Choroid plexus epithelial cell (primary cell): ENCODE data around the gene FYCO1.

Source experiments
- DNase-seq: peaks from one replicate; pipeline ENCODE4 v3.0.0-alpha.2; 2010; ENCODE audit warnings: low read depth
- H3K4me3 ChIP-seq: 2 replicates; pipeline ENCODE4 v1.5.1; 2011; ENCODE audit warnings: low read depth, mild to moderate bottlenecking, control low read depth, low read length, moderate library complexity
- TF ChIP-seq, protein P1 (sequence below): conservative IDR thresholded peaks from 2 replicates; pipeline ENCODE4 v1.5.1; 2011; ENCODE audit warnings: low read depth, mild to moderate bottlenecking, control low read depth, inconsistent platforms, low read length, moderate library complexity

FYCO1 gene

GRCh38 chr3:45880725-45881077, 114.9 kb downstream of the FYCO1 start:
- H3K4me3 ChIP-seq, result no peak overlapping the region
- TF ChIP-seq, protein P1, sequence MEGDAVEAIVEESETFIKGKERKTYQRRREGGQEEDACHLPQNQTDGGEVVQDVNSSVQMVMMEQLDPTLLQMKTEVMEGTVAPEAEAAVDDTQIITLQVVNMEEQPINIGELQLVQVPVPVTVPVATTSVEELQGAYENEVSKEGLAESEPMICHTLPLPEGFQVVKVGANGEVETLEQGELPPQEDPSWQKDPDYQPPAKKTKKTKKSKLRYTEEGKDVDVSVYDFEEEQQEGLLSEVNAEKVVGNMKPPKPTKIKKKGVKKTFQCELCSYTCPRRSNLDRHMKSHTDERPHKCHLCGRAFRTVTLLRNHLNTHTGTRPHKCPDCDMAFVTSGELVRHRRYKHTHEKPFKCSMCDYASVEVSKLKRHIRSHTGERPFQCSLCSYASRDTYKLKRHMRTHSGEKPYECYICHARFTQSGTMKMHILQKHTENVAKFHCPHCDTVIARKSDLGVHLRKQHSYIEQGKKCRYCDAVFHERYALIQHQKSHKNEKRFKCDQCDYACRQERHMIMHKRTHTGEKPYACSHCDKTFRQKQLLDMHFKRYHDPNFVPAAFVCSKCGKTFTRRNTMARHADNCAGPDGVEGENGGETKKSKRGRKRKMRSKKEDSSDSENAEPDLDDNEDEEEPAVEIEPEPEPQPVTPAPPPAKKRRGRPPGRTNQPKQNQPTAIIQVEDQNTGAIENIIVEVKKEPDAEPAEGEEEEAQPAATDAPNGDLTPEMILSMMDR, result no peak
- no peak for DNase-seq

DNA sequence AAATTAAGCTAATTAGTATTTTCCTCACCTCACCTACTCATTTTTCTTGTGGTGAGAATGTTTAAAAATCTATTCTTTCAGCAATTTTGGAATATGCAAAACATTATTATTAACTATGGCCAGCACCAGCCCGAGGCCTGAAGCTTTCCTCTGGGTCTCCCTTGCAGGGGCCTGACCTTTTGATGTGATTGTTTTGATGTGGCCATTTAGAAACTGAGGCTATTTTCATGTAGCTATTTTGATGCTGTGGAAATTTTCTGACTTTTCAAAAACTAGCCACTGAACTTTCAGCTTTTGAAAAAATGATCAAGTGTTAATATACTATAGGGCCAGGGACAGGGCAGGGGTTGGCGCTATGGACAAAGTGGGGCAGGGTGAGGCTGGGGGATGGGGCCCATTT, 117.5 kb downstream of the FYCO1 start:
- no peak overlapping the region for H3K4me3 ChIP-seq
- TF ChIP-seq, protein P1, result no peak
- DNase-seq, result no peak

- TF ChIP-seq, protein P1, result no peak
- DNase-seq, result no peak
- no peak overlapping the region for H3K4me3 ChIP-seq
Observed at GRCh38 chr3:45874677-45875346, 120.8 kb downstream of the FYCO1 start.

DNA sequence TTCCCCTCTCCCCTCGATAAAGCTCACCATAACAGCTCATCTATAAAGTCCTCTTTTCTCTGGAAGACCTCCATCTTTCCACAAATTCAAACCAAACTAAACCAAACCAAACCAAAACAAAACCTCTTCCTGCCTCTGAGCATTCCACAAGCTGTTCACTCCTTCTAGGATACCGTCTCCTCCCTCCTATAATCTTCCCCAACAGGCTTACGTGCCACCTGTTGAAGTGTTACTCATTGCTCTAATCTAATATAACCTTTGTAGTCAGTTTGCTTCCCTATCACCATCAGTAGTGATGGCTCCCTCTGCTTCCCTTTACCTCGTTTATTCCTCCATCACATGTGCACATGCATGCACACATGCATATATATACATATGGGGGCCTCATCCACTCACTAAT, 122.0 kb downstream of the FYCO1 start:
- H3K4me3 ChIP-seq, result no peak overlapping the region
- TF ChIP-seq, protein P1, result no peak
- no peak for DNase-seq

DNA sequence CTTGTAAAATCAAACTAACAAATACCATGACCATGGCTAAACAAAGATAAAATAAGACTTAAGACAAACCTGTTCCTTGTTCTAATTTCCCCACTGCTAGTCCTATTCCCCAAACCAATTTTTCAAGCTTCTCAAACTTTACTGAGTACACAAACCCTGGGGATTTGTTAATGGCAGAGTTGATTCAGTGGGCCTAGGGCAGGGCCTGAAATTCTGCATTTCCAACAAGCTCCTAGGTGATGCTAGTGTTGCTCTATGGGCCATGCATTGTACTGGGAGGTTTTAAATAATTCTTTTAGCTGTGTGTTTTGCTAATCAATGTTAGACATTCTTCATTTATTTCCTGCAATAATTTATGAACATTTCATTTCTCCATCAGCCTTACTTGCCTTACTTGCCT, 122.6 kb downstream of the FYCO1 start:
- TF ChIP-seq, protein P1, result no peak
- no peak overlapping the region for H3K4me3 ChIP-seq
- no peak for DNase-seq

DNA sequence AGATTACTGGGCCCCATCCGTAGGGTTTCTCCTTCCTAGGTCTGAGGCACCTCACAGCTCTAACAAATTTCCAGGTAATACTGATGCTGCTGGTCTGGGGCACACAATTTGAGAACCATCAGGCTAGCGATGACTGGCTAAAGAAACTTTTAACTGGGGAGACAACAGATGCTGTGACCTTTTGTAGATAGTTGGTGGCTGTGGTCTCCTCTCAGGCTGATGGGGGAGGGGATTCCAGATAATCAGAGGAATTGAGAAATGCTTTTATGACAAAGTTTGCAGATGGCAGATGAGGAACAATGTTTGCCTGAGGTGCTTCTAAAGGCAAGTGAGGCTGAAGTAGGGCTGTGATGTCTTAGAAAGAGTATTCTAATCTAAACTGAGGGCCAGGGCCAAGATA, 123.1 kb downstream of the FYCO1 start:
- DNase-seq, result no peak
- TF ChIP-seq, protein P1, result no peak
- no peak overlapping the region for H3K4me3 ChIP-seq

DNA sequence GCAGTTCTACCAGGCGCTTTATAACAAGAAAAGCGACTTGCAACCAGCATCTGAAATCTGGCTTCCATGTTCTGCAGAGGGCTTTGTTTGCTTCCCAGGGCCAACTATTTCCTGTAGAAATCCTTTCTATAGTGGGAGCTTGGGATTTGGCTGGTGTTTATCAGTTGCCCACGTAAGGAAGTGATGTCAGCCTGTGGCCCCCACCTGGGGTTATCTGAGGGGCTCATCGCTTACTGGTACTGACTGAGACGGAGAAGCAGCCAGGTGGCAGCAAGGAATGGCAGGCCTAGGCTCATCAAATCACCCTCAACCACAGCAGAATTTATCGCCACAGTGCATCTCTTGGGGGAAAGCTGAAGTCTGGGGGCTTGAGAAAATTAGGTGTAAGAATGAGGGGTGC, 123.8 kb downstream of the FYCO1 start:
- no peak for DNase-seq
- TF ChIP-seq, protein P1, result no peak
- no peak overlapping the region for H3K4me3 ChIP-seq
